Lower lobe of right lung (tissue), 2 donors: ENCODE measurements around the gene PLEKHN1. TPM values are rescaled to one million over a fixed set of nuclear protein-coding genes. Genes with fewer than 3 reads are reported as not detected.

Experiments used
- ATAC-seq, 2 donors: fragments of 200-7000 bp; cut with Tn5 transposase; one replicate each; pipeline ENCODE4 v1.9.1; 2020 to 2022; ENCODE audit warnings: mild to moderate bottlenecking in 2 of 2, moderate library complexity in 2 of 2
- DNase-seq: peaks from one replicate; pipeline ENCODE4 v3.0.0-alpha.2; 2020
- H3K27ac ChIP-seq: fragments of 200-600 bp; one replicate; pipeline ENCODE4 v1.8.0; 2022
- H3K27me3 ChIP-seq: fragments of 200-600 bp; one replicate; pipeline ENCODE4 v1.8.0; 2022; ENCODE audit warnings: low read depth
- H3K36me3 ChIP-seq: fragments of 200-600 bp; one replicate; pipeline ENCODE4 v1.8.0; 2022; ENCODE audit warnings: mild to moderate bottlenecking
- H3K4me1 ChIP-seq: fragments of 200-600 bp; one replicate; pipeline ENCODE4 v1.8.0; 2022
- H3K4me3 ChIP-seq: fragments of 200-600 bp; one replicate; pipeline ENCODE4 v1.8.0; 2022; ENCODE audit warnings: mild to moderate bottlenecking
- H3K9me3 ChIP-seq: fragments of 200-600 bp; one replicate; pipeline ENCODE4 v1.8.0; 2022
- CTCF ChIP-seq: fragments of 200-600 bp; IDR thresholded peaks from one replicate; pipeline ENCODE4 v1.8.0; 2022; ENCODE audit warnings: antibody characterized with exemption, mild to moderate bottlenecking
- intact Hi-C: fragments of 100-400 bp; cut with DNase I; formaldehyde crosslinking; loops from one replicate; pipeline ENCODE4 v1.11.0; 2022
- total RNA-seq: library from RNA; stranded (reverse); fragmentation: NEBNext Ultra II Directional; extraction: Animal tissue kit (Norgen Biotek cat#: 25700); gene quantifications from one replicate; pipeline ENCODE4 v1.2.1, GENCODE V29; 2021
- donor health status: DM: no; HTN: yes; CAD: no; lungs with severe emphysema.

The PLEKHN1 gene
- total RNA-seq, 1 donor from 2014 or later: 1.2 TPM

GRCh38 chr1:998995-999724 lies 32.9 kb downstream of the PLEKHN1 start:
- intact Hi-C loops: no loop called here
- H3K9me3 ChIP-seq: no peaks in the 10 kb centered on the region
- peak overlapping the region; percentile 68 for H3K4me3 ChIP-seq
- peak overlapping the region; percentile 99 for H3K27ac ChIP-seq
- H3K4me1 ChIP-seq: peaks cover 33% of the 10 kb centered on the region
- no peak for TF ChIP-seq CTCF
- H3K27me3 ChIP-seq: peaks cover 54% of the 10 kb centered on the region
- ATAC-seq: no peak
- peak; percentile 62 for DNase-seq
- no peaks in the 10 kb centered on the region for H3K36me3 ChIP-seq

- Histone ChIP-seq H3K27me3 (peaks cover 53% of the 10 kb centered on the region), H3K36me3 (no peaks in the 10 kb centered on the region), H3K4me1 (peaks cover 40% of the 10 kb centered on the region), H3K4me3 (peak within 1 kb of the TSS; percentile 68), H3K9me3 (no peaks in the 10 kb centered on the region), H3K27ac (peak within 1 kb of the TSS; percentile 99)
- peak; percentile 89 to 90 for ATAC-seq
- no peak for TF ChIP-seq CTCF
- intact Hi-C loops: no loop called here
- peak; percentile 95 for DNase-seq
These were observed 33.6 kb downstream of the PLEKHN1 start, which contains the start of gene HES4 for GRCh38 chr1:999725-1000356. TSS of gene HES4 (minus strand) at chr1:1000097. CDS start at chr1:999973, 124 bp downstream.

- intact Hi-C loops: no loop called here
- Histone ChIP-seq H3K27me3 (peaks cover 50% of the 10 kb centered on the region), H3K9me3 (no peaks in the 10 kb centered on the region), H3K4me3 (peak overlapping the region; percentile 68), H3K4me1 (peaks cover 47% of the 10 kb centered on the region), H3K27ac (peak overlapping the region; percentile 99), H3K36me3 (no peaks in the 10 kb centered on the region)
- DNase-seq (peak; percentile 84), ATAC-seq (peak; percentile 72 to 76)
- TF ChIP-seq CTCF: no peak
These were observed 34.2 kb downstream of the PLEKHN1 start for GRCh38 chr1:1000357-1001056.

GRCh38 chr1:1001057-1001783 lies 34.9 kb downstream of the PLEKHN1 start:
- H3K36me3 ChIP-seq: no peaks in the 10 kb centered on the region
- H3K4me1 ChIP-seq: peaks cover 50% of the 10 kb centered on the region
- peak overlapping the region; percentile 99 for H3K27ac ChIP-seq
- no peak for ATAC-seq
- peaks cover 50% of the 10 kb centered on the region for H3K27me3 ChIP-seq
- intact Hi-C loops: no loop called here
- no peak for TF ChIP-seq CTCF
- H3K9me3 ChIP-seq: no peaks in the 10 kb centered on the region
- no peak for DNase-seq
- H3K4me3 ChIP-seq: peak overlapping the region; percentile 68
